ENCODE data around the gene FBXO9.

The FBXO9 gene

GRCh38 chr6:53065266-53066076 is at the start of gene FBXO9:
Gene FBXO9 (plus strand): TSS chr6:53065404. CDS start chr6:53065790, 386 bp downstream.
- in situ Hi-C loops (cut with MboI; ENCODE audit: low sequenced_read_pairs): no loop called here

GRCh38 chr6:53015486-53015885 is 49.7 kb upstream of the FBXO9 start:
- in situ Hi-C loops (cut with MboI; ENCODE audit: low sequenced_read_pairs): no loop called here

- in situ Hi-C loops (cut with MboI; ENCODE audit: low sequenced_read_pairs): no loop called here
Measured at GRCh38 chr6:53018446-53018845, 46.8 kb upstream of the FBXO9 start.

GRCh38 chr6:53020005-53020744 is 45.0 kb upstream of the FBXO9 start:
- in situ Hi-C loops (cut with MboI; ENCODE audit: low sequenced_read_pairs): no loop called here

GRCh38 chr6:53023323-53023722 is 41.9 kb upstream of the FBXO9 start:
- in situ Hi-C loops (cut with MboI; ENCODE audit: low sequenced_read_pairs): no loop called here

- in situ Hi-C loops (cut with MboI; ENCODE audit: low sequenced_read_pairs): no loop called here
Measured at GRCh38 chr6:53026526-53026925, 38.7 kb upstream of the FBXO9 start.

- in situ Hi-C loops (cut with MboI; ENCODE audit: low sequenced_read_pairs): no loop called here
Measured at GRCh38 chr6:53027131-53027718, 38.0 kb upstream of the FBXO9 start.

GRCh38 chr6:53028467-53028866 is 36.7 kb upstream of the FBXO9 start:
- in situ Hi-C loops (cut with MboI; ENCODE audit: low sequenced_read_pairs): no loop called here

GRCh38 chr6:53029257-53029656 is 35.9 kb upstream of the FBXO9 start:
- in situ Hi-C loops (cut with MboI; ENCODE audit: low sequenced_read_pairs): no loop called here

- in situ Hi-C loops (cut with MboI; ENCODE audit: low sequenced_read_pairs): no loop called here
Measured at GRCh38 chr6:53029761-53030160, 35.4 kb upstream of the FBXO9 start.

GRCh38 chr6:53031281-53031680 is 33.9 kb upstream of the FBXO9 start:
- in situ Hi-C loops (cut with MboI; ENCODE audit: low sequenced_read_pairs): no loop called here

- in situ Hi-C loops (cut with MboI; ENCODE audit: low sequenced_read_pairs): no loop called here
Measured at GRCh38 chr6:53032849-53033248, 32.4 kb upstream of the FBXO9 start.

GRCh38 chr6:53033764-53034163 is 31.4 kb upstream of the FBXO9 start:
- in situ Hi-C loops (cut with MboI; ENCODE audit: low sequenced_read_pairs): no loop called here

GRCh38 chr6:53035549-53036213 is 29.5 kb upstream of the FBXO9 start:
- in situ Hi-C loops (cut with MboI; ENCODE audit: low sequenced_read_pairs): no loop called here

- in situ Hi-C loops (cut with MboI; ENCODE audit: low sequenced_read_pairs): no loop called here
Measured at GRCh38 chr6:53038141-53038540, 27.1 kb upstream of the FBXO9 start.

- in situ Hi-C loops (cut with MboI; ENCODE audit: low sequenced_read_pairs): no loop called here
Measured at GRCh38 chr6:53038596-53038995, 26.6 kb upstream of the FBXO9 start.

- in situ Hi-C loops (cut with MboI; ENCODE audit: low sequenced_read_pairs): no loop called here
Measured at GRCh38 chr6:53041356-53041755, 23.8 kb upstream of the FBXO9 start.

- in situ Hi-C loops (cut with MboI; ENCODE audit: low sequenced_read_pairs): no loop called here
Measured at GRCh38 chr6:53042112-53042511, 23.1 kb upstream of the FBXO9 start.

- in situ Hi-C loops (cut with MboI; ENCODE audit: low sequenced_read_pairs): no loop called here
Measured at GRCh38 chr6:53043581-53043980, 21.6 kb upstream of the FBXO9 start.

- in situ Hi-C loops (cut with MboI; ENCODE audit: low sequenced_read_pairs): no loop called here
Measured at GRCh38 chr6:53044071-53044470, 21.1 kb upstream of the FBXO9 start.

- in situ Hi-C loops (cut with MboI; ENCODE audit: low sequenced_read_pairs): no loop called here
Measured at GRCh38 chr6:53044572-53044971, 20.6 kb upstream of the FBXO9 start.
